Breast epithelium (tissue), 4 donors: ENCODE measurements around the gene ZC3H12A. TPM values are rescaled to one million over a fixed set of nuclear protein-coding genes. Genes with fewer than 3 reads are reported as not detected.
A peak's percentile ranks its signal among the peaks of the same experiment; 100 is the strongest.

ENCODE experiments used
- DNase-seq, 2 donors: peaks; one replicate each; pipeline ENCODE4 v3.0.0-alpha.2; 2019; ENCODE audit warnings: low spot score in 2 of 2
- H3K27ac ChIP-seq, 2 donors: fragments of 200-600 bp; sonication (generic) in 1 of 2; one replicate each; pipeline ENCODE4 v1.5.1; 2016 to 2019; ENCODE audit warnings: mild to moderate bottlenecking in 1 of 2
- H3K27me3 ChIP-seq, 2 donors: fragments of 200-600 bp; sonication (generic) in 1 of 2; one replicate each; pipeline versions ENCODE4 v1.5.1 to v1.6.0; 2017 to 2019; ENCODE audit warnings: control low read depth in 1 of 2, mild to moderate bottlenecking in 1 of 2
- H3K36me3 ChIP-seq: fragments of 200-600 bp; one replicate; pipeline ENCODE4 v1.5.1; 2019
- H3K4me1 ChIP-seq, 2 donors: fragments of 200-600 bp; sonication (generic); one replicate each; pipeline ENCODE4 v1.5.1; 2016 to 2019; ENCODE audit warnings: control low read depth in 1 of 2
- H3K4me3 ChIP-seq, 3 donors: fragments of 200-600 bp; sonication (generic); 1 replicate in 2 of 3; 2 replicates in 1 of 3; pipeline ENCODE4 v1.5.1; 2016 to 2019; ENCODE audit warnings: mild to moderate bottlenecking in 3 of 3, moderate library complexity in 2 of 3
- H3K9me3 ChIP-seq, 2 donors: fragments of 200-600 bp; sonication (generic) in 1 of 2; one replicate each; pipeline ENCODE4 v1.5.1; 2016 to 2019; ENCODE audit warnings: control low read depth in 1 of 2
- CTCF ChIP-seq, 3 donors: fragments of 450-650 bp; IDR thresholded peaks; one replicate each; pipeline ENCODE4 v1.5.1; 2016 to 2017; ENCODE audit warnings: antibody characterized with exemption in 3 of 3, mild to moderate bottlenecking in 3 of 3, moderate library complexity in 3 of 3
- POLR2A ChIP-seq: fragments of 450-650 bp; IDR thresholded peaks from one replicate; pipeline ENCODE4 v1.6.1; 2016; ENCODE audit warnings: antibody characterized with exemption, mild to moderate bottlenecking, moderate library complexity
- POLR2AphosphoS5 ChIP-seq, 3 donors: sonication (generic); formaldehyde crosslinking; IDR thresholded peaks; one replicate each; pipeline ENCODE4 v1.6.1; 2017; ENCODE audit warnings: antibody characterized with exemption in 3 of 3
- intact Hi-C: fragments of 100-400 bp; cut with DNase I; formaldehyde crosslinking; loops from one replicate; pipeline ENCODE4 v1.15.1; 2023; ENCODE audit warnings: low total_unique reads
- total RNA-seq, 3 donors: library from RNA; depleted of rRNA; stranded (reverse); fragments of >200 nt; gene quantifications; one replicate each; pipeline ENCODE4 v1.1.0, GENCODE V29; 2016

ZC3H12A gene
- total RNA-seq, result 10 to 100 TPM in 2 of 3 donors, 1 to 10 TPM in 1; 5.8 to 82.8 (median 76.7) TPM

GRCh38 chr1:37474046-37474696 is at the start of gene ZC3H12A:
Gene ZC3H12A, plus strand, starts transcription at chr1:37474580. Its CDS starts 917 bp downstream, at chr1:37475497.
- TF ChIP-seq POLR2AphosphoS5 (IDR thresholded peaks at IDR 0.05), result peak; percentile 85 to 97 (median 96)
- TF ChIP-seq CTCF (IDR thresholded peaks at IDR 0.05), result no peak
- no peak for TF ChIP-seq POLR2A

GRCh38 chr1:37425221-37425620 is 49.2 kb upstream of the ZC3H12A start:
- H3K27ac ChIP-seq, result no peak overlapping the region
- H3K27me3 ChIP-seq, result peaks cover 0 to 4% of the 10 kb centered on the region in 2 donors
- no peak for DNase-seq
- no peaks in the 10 kb centered on the region for H3K4me1 ChIP-seq
- no peak overlapping the region for H3K4me3 ChIP-seq
- no peaks in the 10 kb centered on the region for H3K36me3 ChIP-seq
- intact Hi-C loops, result loop anchor here (5.0 kb wide), 1 partner anchor 637 kb away; no protein-coding TSS in a partner anchor
- TF ChIP-seq CTCF (IDR thresholded peaks at IDR 0.05), result no peak
- TF ChIP-seq POLR2AphosphoS5 (IDR thresholded peaks at IDR 0.05), result no peak
- no peak for TF ChIP-seq POLR2A
- no peaks in the 10 kb centered on the region for H3K9me3 ChIP-seq

More at GRCh38 chr1:37474046-37474696, at the start of gene ZC3H12A:
- Histone ChIP-seq H3K4me1 (peaks cover 14 to 49% of the 10 kb centered on the region in 2 donors), H3K27me3 (no peaks in the 10 kb centered on the region), H3K4me3 (peak within 1 kb of the TSS; percentile 85 to 93 (median 87)), H3K27ac (peak within 1 kb of the TSS; percentile 95 to 99), H3K9me3 (no peaks in the 10 kb centered on the region), H3K36me3 (no peaks in the 10 kb centered on the region)
- intact Hi-C loops, result no loop called here
- peak; percentile 92 to 93 for DNase-seq

GRCh38 chr1:37429029-37429428 is 45.4 kb upstream of the ZC3H12A start:
- intact Hi-C loops, result loop anchor here (5.0 kb wide), 1 partner anchor 633 kb away; no protein-coding TSS in a partner anchor
- Histone ChIP-seq H3K9me3 (no peaks in the 10 kb centered on the region), H3K4me1 (no peaks in the 10 kb centered on the region), H3K36me3 (no peaks in the 10 kb centered on the region), H3K27me3 (peaks cover 0 to 16% of the 10 kb centered on the region in 2 donors), H3K4me3 (no peak overlapping the region), H3K27ac (no peak overlapping the region)
- TF ChIP-seq CTCF (IDR thresholded peaks at IDR 0.05), result no peak
- TF ChIP-seq POLR2A, result no peak
- no peak for TF ChIP-seq POLR2AphosphoS5 (IDR thresholded peaks at IDR 0.05)
- DNase-seq, result no peak

GRCh38 chr1:37430103-37430985 is 44.0 kb upstream of the ZC3H12A start:
- Histone ChIP-seq H3K36me3 (no peaks in the 10 kb centered on the region), H3K4me1 (no peaks in the 10 kb centered on the region), H3K27me3 (peaks cover 0 to 16% of the 10 kb centered on the region in 2 donors), H3K9me3 (no peaks in the 10 kb centered on the region), H3K4me3 (no peak overlapping the region), H3K27ac (no peak overlapping the region)
- no peak for DNase-seq
- no peak for TF ChIP-seq POLR2AphosphoS5 (IDR thresholded peaks at IDR 0.05)
- no peak for TF ChIP-seq CTCF (IDR thresholded peaks at IDR 0.05)
- TF ChIP-seq POLR2A, result no peak
- intact Hi-C loops, result loop anchor here (5.0 kb wide), 2 partner anchors 728 to 1262 kb away; no protein-coding TSS in a partner anchor
